CD4-positive, alpha-beta T cell treated with Interleukin-12 subunit alpha and Interleukin-12 subunit beta, for 1 hour (primary cell): ENCODE measurements around the gene ERC1.

Experiments used
- DNase-seq: peaks from one replicate; pipeline ENCODE4 v3.0.0-alpha.2; 2020

ERC1 gene

GRCh38 chr12:1367331-1368291 lies 376.6 kb downstream of the ERC1 start:
- no peak for DNase-seq

DNA sequence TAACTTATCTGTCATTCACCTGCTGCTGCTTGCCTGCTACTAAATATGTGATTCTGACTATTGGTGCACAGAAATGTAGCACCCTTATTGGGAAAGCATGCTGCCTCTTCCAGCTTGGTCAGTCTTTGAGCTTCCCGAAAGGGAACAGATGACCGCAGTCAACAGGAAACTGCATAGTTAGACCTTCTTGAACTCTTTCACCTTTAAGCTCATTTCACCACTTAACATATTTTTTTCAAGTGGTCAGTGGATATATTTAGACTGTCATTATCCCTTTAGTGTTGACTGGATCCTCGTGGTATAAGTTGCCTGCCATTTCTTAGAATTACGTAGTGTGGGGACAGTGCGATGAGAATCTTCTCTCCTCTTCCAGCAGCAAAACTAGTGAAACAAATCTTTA lies 378.4 kb downstream of the ERC1 start:
- no peak for DNase-seq

DNA sequence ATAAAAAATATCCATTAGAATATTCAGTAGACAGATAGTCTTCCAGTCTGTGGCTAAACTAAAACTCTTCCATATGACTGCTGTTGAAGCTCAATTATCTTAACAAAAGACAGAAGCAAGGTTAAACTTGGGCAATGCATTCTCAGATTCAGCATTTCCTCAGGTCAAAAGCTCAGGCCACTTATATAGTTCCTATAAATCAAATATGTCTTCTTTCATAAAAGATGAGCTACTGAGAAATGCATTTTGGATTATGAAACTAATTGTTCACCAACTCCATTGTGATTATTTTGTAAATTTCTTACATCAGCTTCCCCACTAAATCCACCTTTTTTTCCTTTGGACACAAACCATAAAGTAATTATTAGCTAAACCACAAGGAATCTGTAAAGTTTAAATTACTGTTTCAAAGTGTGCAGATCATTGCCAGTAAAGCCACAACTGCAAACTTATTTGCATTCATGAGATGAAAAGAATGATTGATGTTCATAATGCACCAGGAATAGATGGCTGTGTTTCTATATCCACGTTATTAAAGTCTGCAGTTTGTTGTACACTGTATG lies 379.0 kb downstream of the ERC1 start:
- DNase-seq: no peak

- no peak for DNase-seq
These were observed 383.1 kb downstream of the ERC1 start for GRCh38 chr12:1373901-1374735.

GRCh38 chr12:1375323-1375722 lies 384.3 kb downstream of the ERC1 start:
- no peak for DNase-seq

DNA sequence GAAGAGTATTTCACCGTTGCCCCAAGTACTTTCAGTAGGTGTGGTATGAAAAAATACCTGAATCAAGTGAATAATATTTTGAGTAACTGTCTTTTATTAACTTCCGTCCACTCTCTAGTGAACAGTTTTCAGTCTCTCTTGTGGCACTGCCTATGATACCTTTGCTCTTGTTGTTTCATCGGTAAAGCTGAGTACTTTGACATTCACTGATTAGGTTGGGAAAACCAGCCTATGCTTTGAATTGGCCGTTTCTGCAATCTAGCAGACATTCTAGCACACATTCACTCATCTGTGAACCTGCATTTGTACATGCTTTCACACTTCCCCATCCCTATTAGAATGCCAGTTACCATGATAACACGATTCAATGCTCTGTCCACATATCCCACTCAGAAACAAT lies 386.1 kb downstream of the ERC1 start:
- DNase-seq: no peak

DNA sequence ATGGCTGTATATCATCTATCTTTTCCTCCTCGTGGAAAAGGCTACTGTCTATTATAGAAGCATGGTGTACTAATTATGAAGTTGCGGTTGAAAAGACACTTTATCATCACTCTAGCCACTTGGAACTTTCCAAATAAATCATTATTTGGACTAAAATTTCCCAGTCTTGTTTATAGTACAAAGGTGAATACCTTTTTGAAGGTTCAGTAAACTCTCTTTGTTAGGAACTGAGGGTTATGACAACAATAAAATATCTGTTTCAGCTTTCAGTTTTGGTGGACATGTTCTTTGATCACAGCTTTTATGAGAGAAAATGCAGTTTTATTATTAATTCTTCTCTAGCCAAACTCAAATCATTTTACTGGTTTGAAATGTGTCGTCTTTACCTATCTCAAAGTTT lies 386.7 kb downstream of the ERC1 start:
- DNase-seq: no peak

DNA sequence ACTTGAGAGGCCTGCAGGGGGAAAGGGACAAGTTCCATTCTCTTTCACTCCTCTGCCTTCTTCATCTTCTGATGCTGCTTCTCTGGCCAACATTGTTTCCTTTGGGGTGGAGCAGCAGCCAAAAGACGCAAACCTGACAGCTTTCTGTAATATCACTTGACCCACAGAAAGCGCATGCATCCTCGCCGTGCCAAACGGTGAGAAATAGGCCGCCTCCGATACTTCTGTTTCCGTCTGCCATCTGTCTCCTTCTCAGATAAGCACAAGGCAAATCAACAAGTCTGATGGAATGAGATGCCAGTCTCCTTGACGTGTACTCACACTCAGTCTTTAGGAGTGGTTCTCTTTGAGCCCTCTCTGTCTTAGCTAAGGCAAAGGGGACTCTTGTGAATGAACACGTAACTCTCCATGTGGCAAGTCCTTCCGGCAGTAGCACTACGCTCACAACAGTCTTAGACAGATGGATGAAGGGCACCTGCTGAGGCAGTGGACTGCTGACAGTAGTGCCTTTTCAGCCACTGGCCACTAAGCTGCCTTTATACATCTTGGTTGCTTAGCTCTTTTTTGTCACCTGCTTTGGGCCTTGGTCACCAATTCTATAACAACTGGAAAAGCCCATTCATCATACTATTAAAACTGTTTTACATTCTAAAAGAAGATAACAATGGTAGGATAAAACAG lies 389.3 kb downstream of the ERC1 start:
- DNase-seq: no peak

DNA sequence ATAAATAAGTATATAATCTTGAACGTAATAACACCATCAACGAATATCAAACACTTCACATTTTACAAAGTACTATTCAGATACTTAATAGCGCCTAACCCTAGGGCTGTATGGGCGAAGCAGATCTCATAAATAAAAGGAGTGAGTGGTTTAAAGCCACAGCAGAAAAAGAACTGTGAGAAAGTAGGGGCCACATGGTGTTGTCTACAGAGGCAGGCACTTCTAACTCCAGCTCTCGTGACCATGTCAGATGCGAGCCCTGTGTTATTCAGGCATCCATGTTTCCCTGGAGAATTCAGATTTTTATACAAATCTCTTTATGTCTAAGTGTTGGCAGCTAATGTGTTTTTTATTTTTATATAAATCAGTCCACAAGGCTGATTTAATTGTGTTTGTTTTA lies 391.1 kb downstream of the ERC1 start:
- DNase-seq: no peak

GRCh38 chr12:1382826-1383225 lies 391.8 kb downstream of the ERC1 start:
- DNase-seq: no peak

DNA sequence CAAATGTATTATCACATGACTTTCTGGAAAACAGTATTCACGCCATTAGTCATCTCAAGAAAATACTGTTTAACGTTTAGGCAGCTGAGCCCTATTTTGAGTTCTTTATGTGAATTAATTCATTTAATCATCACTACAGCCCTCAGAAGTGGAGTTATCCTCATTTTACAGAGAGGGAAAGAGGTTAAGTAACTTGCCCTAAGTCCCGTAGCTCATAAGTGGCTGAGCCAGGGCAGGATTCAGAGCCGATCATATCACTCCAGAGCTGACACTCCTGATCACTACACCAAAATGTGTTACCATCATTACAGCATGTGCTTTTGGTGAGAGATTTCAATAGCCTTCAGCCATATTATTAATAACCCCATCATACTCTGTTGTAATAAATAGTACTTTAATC lies 392.7 kb downstream of the ERC1 start:
- no peak for DNase-seq

- DNase-seq: no peak
These were observed 393.9 kb downstream of the ERC1 start for GRCh38 chr12:1384910-1385309.

DNA sequence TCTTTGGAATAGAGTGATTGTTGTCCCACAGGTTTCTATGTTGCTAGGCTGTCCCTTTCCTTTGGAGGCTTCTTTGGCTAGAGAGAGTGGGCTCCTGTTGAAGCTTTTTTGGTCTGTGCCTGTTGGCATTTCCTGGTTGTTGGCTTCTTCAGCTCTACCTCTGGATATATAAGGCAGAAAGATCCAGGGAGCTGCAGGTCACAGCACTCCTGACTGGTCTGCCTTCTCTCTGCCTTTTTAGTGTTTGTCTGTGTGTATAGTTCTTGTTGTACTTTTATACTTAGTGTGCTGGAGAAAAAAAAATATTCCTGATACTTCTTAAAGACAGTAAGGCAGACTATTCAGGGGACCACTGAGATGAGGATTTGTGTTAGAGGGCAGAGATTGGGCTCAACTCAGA lies 400.7 kb downstream of the ERC1 start:
- DNase-seq: no peak

GRCh38 chr12:1395421-1395955 lies 404.5 kb downstream of the ERC1 start:
- no peak for DNase-seq

DNA sequence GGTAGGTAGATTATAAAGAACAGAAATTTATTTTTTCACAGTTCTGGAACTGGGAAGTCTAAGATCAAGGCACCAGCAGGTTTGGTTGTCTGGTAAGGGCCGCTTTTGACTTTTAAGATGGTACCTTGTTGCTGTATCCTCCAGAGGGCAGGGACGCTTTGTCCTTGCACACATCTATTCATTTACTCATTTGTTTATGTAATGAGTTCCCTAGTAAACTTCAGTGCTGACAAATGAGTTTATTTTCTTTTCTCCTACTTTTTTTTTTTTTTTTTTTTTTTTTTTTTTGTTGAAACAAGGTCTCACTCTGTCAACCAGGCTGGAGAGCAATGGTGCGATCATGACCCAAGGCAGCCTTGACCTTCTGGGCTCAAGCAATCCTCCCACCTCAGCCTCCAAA lies 407.6 kb downstream of the ERC1 start:
- no peak for DNase-seq

DNA sequence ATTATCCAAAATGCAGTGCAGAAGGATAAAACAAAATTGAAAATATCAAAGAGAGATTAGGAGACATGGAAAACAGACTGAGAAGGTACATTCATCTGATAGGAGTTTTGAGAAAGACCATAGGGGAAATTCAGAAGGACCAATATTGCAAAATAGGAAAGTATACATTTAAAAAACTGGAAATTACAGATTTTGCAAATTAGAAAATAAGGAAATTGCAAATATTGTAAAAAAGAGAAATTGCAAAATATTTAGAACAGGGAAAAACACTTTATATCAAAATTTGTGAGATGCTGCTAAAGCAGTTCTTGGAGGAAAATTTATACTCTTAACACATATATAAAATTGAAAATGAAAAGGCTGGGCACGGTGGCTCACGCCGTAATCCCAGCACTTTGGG lies 410.9 kb downstream of the ERC1 start:
- no peak for DNase-seq

GRCh38 chr12:1403417-1403816 lies 412.4 kb downstream of the ERC1 start:
- DNase-seq: no peak

DNA sequence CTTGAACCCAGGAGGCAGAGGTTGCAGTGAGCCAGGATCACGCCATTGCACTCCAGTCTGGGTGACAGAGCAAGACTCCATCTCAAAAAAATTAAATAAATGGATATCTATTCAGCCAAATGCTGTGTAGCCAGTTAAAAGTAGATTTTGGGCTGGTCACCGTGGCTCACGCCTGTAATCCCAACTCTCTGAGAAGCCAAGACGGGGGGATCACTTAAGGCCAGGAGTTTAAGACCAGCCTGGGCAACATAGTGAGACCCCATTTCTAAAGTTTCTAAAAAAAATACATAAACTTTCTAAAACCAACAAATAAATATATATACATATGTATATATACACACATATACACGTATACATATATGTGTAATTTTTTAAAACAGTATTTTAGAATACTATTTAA lies 414.6 kb downstream of the ERC1 start:
- DNase-seq: no peak

DNA sequence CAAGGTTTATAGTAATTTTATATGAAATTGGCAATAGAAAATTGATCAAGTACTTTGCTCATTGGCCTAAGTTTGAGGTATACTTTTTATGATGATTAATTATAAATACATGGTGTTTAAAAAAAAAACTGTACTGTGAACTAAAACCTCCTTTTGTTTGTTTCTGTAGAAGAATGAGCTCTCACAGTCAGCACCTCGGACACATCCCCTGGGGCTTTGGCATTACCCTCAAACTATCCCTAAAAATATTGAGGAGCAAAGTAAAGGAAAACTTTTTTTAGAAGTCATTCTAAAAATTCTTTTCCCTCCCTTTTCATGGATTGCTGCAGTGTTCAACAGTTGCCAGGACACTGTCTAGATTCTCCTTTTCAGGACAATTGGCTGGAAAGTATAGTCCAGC lies 419.8 kb downstream of the ERC1 start:
- no peak for DNase-seq

DNA sequence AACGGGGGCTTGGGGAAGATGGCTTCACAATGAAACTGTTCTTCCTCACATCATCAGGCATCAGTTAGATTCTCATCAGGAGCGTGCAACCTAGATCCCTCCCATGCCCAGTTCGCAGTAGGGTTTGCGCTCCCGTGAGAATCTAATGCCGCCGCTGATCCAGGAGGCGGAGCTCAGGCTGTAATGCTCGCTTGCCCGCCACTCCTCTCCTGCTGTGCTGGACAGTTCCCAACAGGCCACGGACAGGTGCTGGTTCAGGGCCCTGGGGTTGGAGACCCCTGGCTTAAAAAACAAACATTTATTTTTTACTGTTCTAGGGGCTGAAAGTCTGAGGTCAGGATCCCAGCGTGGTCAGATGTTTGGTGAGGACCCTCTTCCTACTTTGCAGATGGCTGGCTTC lies 422.9 kb downstream of the ERC1 start:
- no peak for DNase-seq

- DNase-seq: no peak
These were observed 427.1 kb downstream of the ERC1 start for GRCh38 chr12:1418144-1418543.

DNA sequence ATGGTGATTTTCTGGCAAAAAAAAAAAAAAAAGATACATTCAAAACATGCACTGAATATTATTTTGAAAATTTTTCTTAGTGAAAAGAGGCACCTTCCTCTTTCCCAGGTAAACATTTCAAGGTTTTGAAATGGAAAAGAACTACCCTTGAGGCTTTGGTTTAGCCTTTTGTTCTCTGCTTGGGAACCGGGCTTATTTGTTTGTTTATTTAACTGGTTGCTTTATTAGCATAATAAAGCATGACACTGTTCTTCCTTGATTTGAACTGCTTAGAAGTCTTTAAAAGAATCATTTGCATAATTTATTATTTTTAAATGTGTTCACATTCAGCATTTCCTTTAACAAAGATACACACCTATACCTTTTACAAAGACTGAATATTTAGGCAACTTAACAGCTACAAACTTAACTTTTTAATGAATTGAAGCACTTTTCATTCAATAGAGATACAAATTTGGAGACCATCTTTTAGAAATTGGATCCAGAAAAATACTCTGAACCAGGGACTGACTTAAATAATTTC lies 428.9 kb downstream of the ERC1 start:
- DNase-seq: no peak
